HepG2 (cell line): ENCODE data around the gene SAXO1. TPM values are rescaled to one million over a fixed set of nuclear protein-coding genes. Genes with fewer than 3 reads are reported as not detected.

Experiments used
- ATAC-seq: fragments of 200-7000 bp; cut with Tn5 transposase; 3 replicates; pipeline ENCODE4 v1.9.1; 2020; ENCODE audit warnings: mild to moderate bottlenecking, moderate library complexity
- BruUV-seq: library from RNA; stranded (reverse); fragments of 400-500 nt; replicated peaks from 2 replicates; lab custom pipeline; 2021; lab: Mats Ljungman, UMichigan
- CTCF ChIA-PET: fragments of 300-600 bp; formaldehyde crosslinking; extraction: SDS; loops from one replicate; lab custom pipeline; 2021; ENCODE audit warnings: low total read pairs, inconsistent platforms, low intra/inter-chr PET ratio; lab: Yijun Ruan, JAX
- POLR2A ChIA-PET: fragments of 350-600 bp; sonication (Branson Sonifier 250); formaldehyde crosslinking; loops from one replicate; lab custom pipeline; 2020; ENCODE audit warnings: antibody characterized with exemption, inconsistent platforms; lab: Yijun Ruan, JAX
- DNase-seq: peaks from one replicate; pipeline ENCODE4 v3.0.0-alpha.2; 2015; ENCODE audit warnings: low spot score
- FAIRE-seq: peaks from 3 replicates; lab custom pipeline; 2011; peaks lifted over from hg19 to GRCh38; lab: Jason Lieb, UNC
- H2AFZ ChIP-seq: one replicate; pipeline ENCODE4 v1.6.1; 2011; ENCODE audit warnings: low read length, inconsistent platforms
- H3K27ac ChIP-seq: fragments of 300-600 bp; 3 replicates; pipeline ENCODE4 v1.8.0; 2011; ENCODE audit warnings: mixed run types, mild to moderate bottlenecking, mixed read lengths, low read length, inconsistent platforms; ENCODE audit not compliant: insufficient read depth; ENCODE audit errors: extremely low read length
- H3K27me3 ChIP-seq, 2 experiments: fragments of 200-600 bp in 1 of 2; 2 replicates in 1 of 2; 3 replicates in 1 of 2; pipeline versions ENCODE4 v1.6.0 to v1.8.0; 2011; ENCODE audit warnings: low read length in 2 of 2, mild to moderate bottlenecking in 2 of 2, moderate library complexity in 2 of 2, inconsistent platforms in 1 of 2; ENCODE audit not compliant: insufficient read depth in 2 of 2, control insufficient read depth in 1 of 2
- H3K36me3 ChIP-seq, 2 experiments: fragments of 200-600 bp in 1 of 2; replicated peaks in 1 of 2; 2 replicates in 1 of 2; 3 replicates in 1 of 2; pipeline versions ENCODE4 v1.5.1 to v1.8.0; 2011; ENCODE audit warnings: low read length in 2 of 2, inconsistent platforms in 1 of 2; ENCODE audit not compliant: insufficient read depth in 2 of 2, control insufficient read depth in 1 of 2
- H3K4me1 ChIP-seq: 2 replicates; pipeline ENCODE4 v1.5.1; 2012; ENCODE audit warnings: low read length, inconsistent platforms; ENCODE audit not compliant: insufficient read depth
- H3K4me2 ChIP-seq: 2 replicates; pipeline ENCODE4 v1.6.0; 2011; ENCODE audit warnings: low read depth, low read length, inconsistent platforms
- H3K4me3 ChIP-seq, 3 experiments: fragments of 200-600 bp in 1 of 3; sonication (generic), shearing (Covaris generic) in 1 of 3; replicated peaks in 1 of 3; 2 replicates each; pipeline ENCODE4 v1.5.1; 2011 to 2016; ENCODE audit warnings: low read length in 3 of 3, inconsistent platforms in 2 of 3, low read depth in 2 of 3, mild to moderate bottlenecking in 2 of 3, control low read depth in 1 of 3, mixed read lengths in 1 of 3; ENCODE audit not compliant: insufficient read depth in 1 of 3
- H3K79me2 ChIP-seq: one replicate; pipeline ENCODE4 v1.6.1; 2011; ENCODE audit warnings: low read length, inconsistent platforms; ENCODE audit not compliant: insufficient read depth
- H3K9ac ChIP-seq: 2 replicates; pipeline ENCODE4 v1.6.0; 2011; ENCODE audit warnings: mild to moderate bottlenecking, low read depth, low read length, inconsistent platforms; ENCODE audit not compliant: insufficient read depth
- H3K9me3 ChIP-seq: 2 replicates; pipeline ENCODE4 v1.5.1; 2012; ENCODE audit warnings: mild to moderate bottlenecking, low read length
- H4K20me1 ChIP-seq: 2 replicates; pipeline ENCODE4 v1.6.0; 2011; ENCODE audit warnings: inconsistent platforms, mild to moderate bottlenecking, low read length, moderate library complexity; ENCODE audit not compliant: insufficient read depth
- ATM ChIP-seq: fragments of 450-650 bp; IDR thresholded peaks from 2 replicates; pipeline ENCODE4 v1.7.1; 2017; ENCODE audit warnings: mild to moderate bottlenecking, borderline replicate concordance
- ETV5 ChIP-seq: IDR thresholded peaks from 2 replicates; pipeline ENCODE4 v1.6.1; 2018; ENCODE audit warnings: missing biosample characterization, missing genetic modification reagents, inconsistent platforms, borderline replicate concordance
- EZH2 ChIP-seq: conservative IDR thresholded peaks from 2 replicates; pipeline ENCODE4 v1.6.1; 2012; ENCODE audit warnings: mild to moderate bottlenecking, low read depth, low read length, moderate library complexity
- FOXA1 ChIP-seq, 2 experiments: fragments of 450-650 bp in 1 of 2; sonication (generic) in 1 of 2; formaldehyde crosslinking in 1 of 2; IDR thresholded peaks; 2 replicates each; pipeline versions ENCODE4 v1.4.0 to v1.6.1; 2016 to 2020; ENCODE audit warnings: missing genetic modification reagents in 1 of 2
- HDAC6 ChIP-seq: fragments of 200-600 bp; sonication (generic); IDR thresholded peaks from 2 replicates; pipeline ENCODE4 v1.7.0; 2017; ENCODE audit warnings: mild to moderate bottlenecking, antibody characterized with exemption, low read length, low read depth
- JDP2 ChIP-seq: sonication (generic); formaldehyde crosslinking; IDR thresholded peaks from 2 replicates; pipeline ENCODE4 v1.8.1; 2022; ENCODE audit warnings: missing genetic modification reagents, borderline replicate concordance
- MEF2D ChIP-seq: sonication (generic); formaldehyde crosslinking; IDR thresholded peaks from 2 replicates; pipeline ENCODE4 v1.5.1; 2020; ENCODE audit warnings: mild to moderate bottlenecking, missing genetic modification reagents
- MXD4 ChIP-seq: IDR thresholded peaks from 2 replicates; pipeline ENCODE4 v1.6.1; 2016; ENCODE audit warnings: mild to moderate bottlenecking, missing biosample characterization, missing genetic modification reagents
- MXI1 ChIP-seq: IDR thresholded peaks from 3 replicates; pipeline ENCODE4 v1.6.1; 2012; ENCODE audit warnings: low read depth, low read length, inconsistent platforms, borderline replicate concordance
- RARG ChIP-seq: sonication (generic); formaldehyde crosslinking; IDR thresholded peaks from 2 replicates; pipeline ENCODE4 v1.4.0; 2020; ENCODE audit warnings: low read depth, mild to moderate bottlenecking, missing genetic modification reagents
- RXRA ChIP-seq: sonication (generic); formaldehyde crosslinking; IDR thresholded peaks from 2 replicates; pipeline ENCODE4 v1.5.1; 2020; ENCODE audit warnings: missing genetic modification reagents
- SMC3 ChIP-seq: IDR thresholded peaks from 2 replicates; pipeline ENCODE4 v1.6.1; 2011; ENCODE audit warnings: low read length, improper control_type of control experiment
- THYN1 ChIP-seq: sonication (generic); formaldehyde crosslinking; IDR thresholded peaks from 2 replicates; pipeline ENCODE4 v1.8.1; 2023; ENCODE audit warnings: low read depth, mild to moderate bottlenecking, moderate library complexity, missing genetic modification reagents, borderline replicate concordance
- U2AF1 ChIP-seq: fragments of 200-400 bp; formaldehyde crosslinking; optimal IDR thresholded peaks from 2 replicates; pipeline ENCODE3; 2017; ENCODE audit warnings: mild to moderate bottlenecking, low read depth, low read length
- ZBTB7B ChIP-seq: sonication (generic); formaldehyde crosslinking; IDR thresholded peaks from 2 replicates; pipeline ENCODE4 v1.4.0; 2020; ENCODE audit warnings: missing genetic modification reagents
- ZFP41 ChIP-seq: sonication (generic); formaldehyde crosslinking; IDR thresholded peaks from 2 replicates; pipeline ENCODE4 v1.4.0; 2020; ENCODE audit warnings: mild to moderate bottlenecking, missing genetic modification reagents, borderline replicate concordance
- ZNF10 ChIP-seq: sonication (generic); formaldehyde crosslinking; IDR thresholded peaks from 2 replicates; pipeline ENCODE4 v1.4.0; 2020; ENCODE audit warnings: mild to moderate bottlenecking, low read depth, missing genetic modification reagents, borderline replicate concordance
- ZNF614 ChIP-seq: IDR thresholded peaks from 2 replicates; pipeline ENCODE4 v1.6.1; 2018; ENCODE audit warnings: missing biosample characterization, missing genetic modification reagents, inconsistent platforms, borderline replicate concordance
- ZNF747 ChIP-seq: sonication (generic); formaldehyde crosslinking; IDR thresholded peaks from 2 replicates; pipeline ENCODE4 v1.8.1; 2023; ENCODE audit warnings: missing genetic modification reagents, mild to moderate bottlenecking, borderline replicate concordance
- WGBS: methylation state at CpG from one replicate; pipeline ENCODE4 v1.1.6; 2017; ENCODE audit warnings: low lambda C conversion rate; 5-methylcytosine and 5-hydroxymethylcytosine counted together
- in situ Hi-C: cut with HindIII; loops from 2 replicates; pipeline ENCODE4 v1.10.0; 2017; ENCODE audit warnings: low pct_unique_long_range_greater_than_20kb; ENCODE audit not compliant: extremely low pct_ligation_motif_present
- intact Hi-C: fragments of 100-400 bp; cut with micrococcal nuclease; formaldehyde crosslinking; loops from one replicate; pipeline ENCODE4 v1.10.0; 2022; ENCODE audit not compliant: unreplicated experiment
- polyA plus RNA-seq, 8 experiments: library from polyadenylated mRNA; depleted of rRNA in 3 of 8; stranded (reverse) in 7 of 8; unstranded in 1 of 8; fragments of >200 nt; fragmentation: Illumina TruSeq in 4 of 8; extraction: Trizol in 4 of 8; gene quantifications; 2 replicates each; pipeline versions ENCODE4 v1.2.1 to v1.2.3, GENCODE V29; 2011 to 2016; ENCODE audit warnings: low read depth in 4 of 8, missing spikeins in 1 of 8, mixed read lengths in 1 of 8; ENCODE audit not compliant: insufficient read depth in 1 of 8
- total RNA-seq, 5 experiments: library from RNA; depleted of rRNA; stranded (reverse); fragments of >200 nt; fragmentation: Illumina TruSeq; extraction: Trizol; gene quantifications; 2 replicates each; pipeline ENCODE4 v1.2.3, GENCODE V29; 2016; ENCODE audit warnings: low read depth in 1 of 5
- TF ChIP-seq, protein P1 (sequence below): sonication (generic); formaldehyde crosslinking; IDR thresholded peaks from 2 replicates; pipeline ENCODE4 v1.4.0; 2020; ENCODE audit warnings: missing genetic modification reagents, borderline replicate concordance

The SAXO1 gene
- total and polyA plus RNA-seq, 2 of the 13 experiments (the other 11 are each of a cell fraction or from before 2014, with no cell fraction given) = not detected

GRCh38 chr9:18970393-18970792 lies 62.6 kb downstream of the SAXO1 start:
- WGBS = 58% methylated on average over 2 of the region's 2 CpGs
- TF ChIP-seq, protein P1, sequence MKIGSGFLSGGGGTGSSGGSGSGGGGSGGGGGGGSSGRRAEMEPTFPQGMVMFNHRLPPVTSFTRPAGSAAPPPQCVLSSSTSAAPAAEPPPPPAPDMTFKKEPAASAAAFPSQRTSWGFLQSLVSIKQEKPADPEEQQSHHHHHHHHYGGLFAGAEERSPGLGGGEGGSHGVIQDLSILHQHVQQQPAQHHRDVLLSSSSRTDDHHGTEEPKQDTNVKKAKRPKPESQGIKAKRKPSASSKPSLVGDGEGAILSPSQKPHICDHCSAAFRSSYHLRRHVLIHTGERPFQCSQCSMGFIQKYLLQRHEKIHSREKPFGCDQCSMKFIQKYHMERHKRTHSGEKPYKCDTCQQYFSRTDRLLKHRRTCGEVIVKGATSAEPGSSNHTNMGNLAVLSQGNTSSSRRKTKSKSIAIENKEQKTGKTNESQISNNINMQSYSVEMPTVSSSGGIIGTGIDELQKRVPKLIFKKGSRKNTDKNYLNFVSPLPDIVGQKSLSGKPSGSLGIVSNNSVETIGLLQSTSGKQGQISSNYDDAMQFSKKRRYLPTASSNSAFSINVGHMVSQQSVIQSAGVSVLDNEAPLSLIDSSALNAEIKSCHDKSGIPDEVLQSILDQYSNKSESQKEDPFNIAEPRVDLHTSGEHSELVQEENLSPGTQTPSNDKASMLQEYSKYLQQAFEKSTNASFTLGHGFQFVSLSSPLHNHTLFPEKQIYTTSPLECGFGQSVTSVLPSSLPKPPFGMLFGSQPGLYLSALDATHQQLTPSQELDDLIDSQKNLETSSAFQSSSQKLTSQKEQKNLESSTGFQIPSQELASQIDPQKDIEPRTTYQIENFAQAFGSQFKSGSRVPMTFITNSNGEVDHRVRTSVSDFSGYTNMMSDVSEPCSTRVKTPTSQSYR (CRISPR knock-in tag) = no peak
- TF ChIP-seq JDP2 (CRISPR knock-in tag) (no peak), MXI1 (no peak), SMC3 (no peak), HDAC6 (no peak), FOXA1 (IDR thresholded peaks at IDR 0.05) (no peak), FOXA1 (CRISPR knock-in tag; IDR thresholded peaks at IDR 0.05) (no peak), RXRA (no peak), ZBTB7B (CRISPR knock-in tag) (no peak), RARG (CRISPR knock-in tag) (no peak), THYN1 (CRISPR knock-in tag) (no peak), ZFP41 (CRISPR knock-in tag) (no peak), ZNF614 (no peak), EZH2 (no peak), MXD4 (CRISPR knock-in tag) (no peak), ZNF10 (CRISPR knock-in tag) (no peak), ZNF747 (CRISPR knock-in tag) (no peak), ATM (no peak), ETV5 (no peak), U2AF1 (no peak), MEF2D (CRISPR knock-in tag) (no peak)

More at GRCh38 chr9:18970393-18970792, 62.6 kb downstream of the SAXO1 start:
- BruUV-seq = no TSS peak
- POLR2A ChIA-PET = no interaction called here
- H3K9me3 ChIP-seq = no peaks in the 10 kb centered on the region
- no peak overlapping the region for H3K9ac ChIP-seq
- FAIRE-seq (no peak), ATAC-seq (no peak), DNase-seq (no peak)
- in situ Hi-C loops (no loop called here), intact Hi-C loops (no loop called here)
- no peaks in the 10 kb centered on the region for H3K79me2 ChIP-seq
- no peaks in the 10 kb centered on the region for H3K27me3 ChIP-seq
- no peaks in the 10 kb centered on the region for H4K20me1 ChIP-seq
- no peak overlapping the region for H3K4me3 ChIP-seq
- H3K27ac ChIP-seq = no peak overlapping the region
- H3K36me3 ChIP-seq = no peaks in the 10 kb centered on the region
- CTCF ChIA-PET = no interaction called here
- no peak overlapping the region for H3K4me2 ChIP-seq
- H2AFZ ChIP-seq = no peak overlapping the region
- H3K4me1 ChIP-seq = peaks cover 8% of the 10 kb centered on the region
